ENCODE data around the gene SOCS3.

GRCh38 chr17:78362671-78363070 lies 2.8 kb upstream of the SOCS3 start:
- no peak for TF ChIP-seq CTCF (IDR thresholded peaks at IDR 0.05)
- no peak for TF ChIP-seq POLR2A (IDR thresholded peaks at IDR 0.05)

All from sigmoid colon (tissue), 3 donors.